Measurements from ENCODE around the gene FAM180B.

Gene FAM180B, protein sequence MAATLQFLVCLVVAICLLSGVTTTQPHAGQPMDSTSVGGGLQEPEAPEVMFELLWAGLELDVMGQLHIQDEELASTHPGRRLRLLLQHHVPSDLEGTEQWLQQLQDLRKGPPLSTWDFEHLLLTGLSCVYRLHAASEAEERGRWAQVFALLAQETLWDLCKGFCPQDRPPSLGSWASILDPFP

GRCh38 chr11:47586098-47586855 is at the start of gene FAM180B:
Gene FAM180B (plus strand): TSS chr11:47586678. CDS start chr11:47586769, 91 bp downstream.
- TF ChIP-seq, protein P1, sequence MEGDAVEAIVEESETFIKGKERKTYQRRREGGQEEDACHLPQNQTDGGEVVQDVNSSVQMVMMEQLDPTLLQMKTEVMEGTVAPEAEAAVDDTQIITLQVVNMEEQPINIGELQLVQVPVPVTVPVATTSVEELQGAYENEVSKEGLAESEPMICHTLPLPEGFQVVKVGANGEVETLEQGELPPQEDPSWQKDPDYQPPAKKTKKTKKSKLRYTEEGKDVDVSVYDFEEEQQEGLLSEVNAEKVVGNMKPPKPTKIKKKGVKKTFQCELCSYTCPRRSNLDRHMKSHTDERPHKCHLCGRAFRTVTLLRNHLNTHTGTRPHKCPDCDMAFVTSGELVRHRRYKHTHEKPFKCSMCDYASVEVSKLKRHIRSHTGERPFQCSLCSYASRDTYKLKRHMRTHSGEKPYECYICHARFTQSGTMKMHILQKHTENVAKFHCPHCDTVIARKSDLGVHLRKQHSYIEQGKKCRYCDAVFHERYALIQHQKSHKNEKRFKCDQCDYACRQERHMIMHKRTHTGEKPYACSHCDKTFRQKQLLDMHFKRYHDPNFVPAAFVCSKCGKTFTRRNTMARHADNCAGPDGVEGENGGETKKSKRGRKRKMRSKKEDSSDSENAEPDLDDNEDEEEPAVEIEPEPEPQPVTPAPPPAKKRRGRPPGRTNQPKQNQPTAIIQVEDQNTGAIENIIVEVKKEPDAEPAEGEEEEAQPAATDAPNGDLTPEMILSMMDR (IDR thresholded peaks at IDR 0.05) = no peak

- TF ChIP-seq, protein P1 (IDR thresholded peaks at IDR 0.05) = no peak
These were observed 49.6 kb upstream of the FAM180B start for GRCh38 chr11:47536915-47537314.

GRCh38 chr11:47538741-47539565 is 47.5 kb upstream of the FAM180B start:
- TF ChIP-seq, protein P1 (IDR thresholded peaks at IDR 0.05) = no peak

- TF ChIP-seq, protein P1 (IDR thresholded peaks at IDR 0.05) = no peak
These were observed 46.8 kb upstream of the FAM180B start for GRCh38 chr11:47539681-47540039.

GRCh38 chr11:47541070-47541469 is 45.4 kb upstream of the FAM180B start:
- TF ChIP-seq, protein P1 (IDR thresholded peaks at IDR 0.05) = no peak

DNA sequence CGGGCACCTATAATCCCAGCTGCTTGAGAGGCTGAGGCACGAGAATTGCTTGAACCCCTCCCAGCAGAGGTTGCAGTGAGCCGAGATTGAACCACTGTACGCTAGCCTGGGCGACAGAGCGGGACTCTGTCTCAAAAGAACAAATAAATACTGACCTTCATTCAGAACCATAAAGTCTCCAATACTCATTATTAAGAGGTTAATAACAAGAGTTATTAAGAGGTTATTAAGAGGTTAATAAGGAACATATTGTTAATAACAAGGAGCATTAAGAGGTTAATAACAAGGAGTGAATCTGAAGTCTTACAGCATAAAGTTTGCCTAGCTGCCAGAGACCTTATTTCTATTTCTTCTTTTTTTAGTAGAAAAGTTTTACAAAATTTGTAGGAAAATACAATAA is 41.2 kb upstream of the FAM180B start:
- TF ChIP-seq, protein P1 (IDR thresholded peaks at IDR 0.05) = no peak

GRCh38 chr11:47550288-47551047 is 36.0 kb upstream of the FAM180B start:
- TF ChIP-seq, protein P1 (IDR thresholded peaks at IDR 0.05) = no peak
